ENCODE results near the gene CCNB2. TPM values are rescaled to one million over a fixed set of nuclear protein-coding genes. Genes with fewer than 3 reads are reported as not detected.
"Not testable (repeated sequence)": the region's sequence is repeated elsewhere in the genome, so short reads cannot be mapped to it uniquely, and the experiment has no call there.

CCNB2 gene
- total and polyA plus RNA-seq, 4 donors: 0.32 to 2.2 (median 1.5) TPM; not detected in 1

DNA sequence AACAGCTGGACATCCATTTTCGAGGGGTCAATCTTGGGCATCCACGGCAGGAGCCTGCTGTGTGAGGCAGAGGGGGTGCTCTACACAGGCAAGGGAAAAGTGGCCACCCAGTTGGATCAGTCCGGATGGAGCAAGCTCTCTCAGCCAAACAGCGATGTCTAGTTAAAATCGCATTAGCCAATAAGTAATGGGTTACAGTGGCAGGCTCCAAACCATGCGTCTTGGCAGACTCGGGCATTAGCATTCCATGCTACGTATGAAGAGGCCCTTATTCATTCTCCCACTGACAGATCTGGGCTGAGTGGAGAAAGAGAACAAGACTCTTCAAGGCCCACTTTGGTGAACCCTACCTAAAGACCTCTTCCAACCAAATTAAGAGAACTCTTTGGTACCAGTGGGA is 49.3 kb downstream of the CCNB2 start:
- intact Hi-C loops (cut with DNase I): no loop called here
- DNase-seq (no peak), ATAC-seq (ENCODE audit: low FRiP score) (no peak)
- Histone ChIP-seq H3K27me3 (ENCODE audit: control insufficient read depth in 1 of 2, insufficient read depth in 2 of 2, low read length in 1 of 2) (no peaks in the 10 kb centered on the region), H3K4me1 (ENCODE audit: control insufficient read depth in 1 of 2, insufficient read depth in 2 of 2, low read length in 2 of 2) (no peaks in the 10 kb centered on the region), H3K9me3 (ENCODE audit: control insufficient read depth, low read length) (no peaks in the 10 kb centered on the region), H3K4me3 (ENCODE audit: low read length in 2 of 2) (no peak overlapping the region), H3K36me3 (ENCODE audit: control insufficient read depth in 1 of 2, insufficient read depth in 2 of 2, low read length in 1 of 2) (peaks cover 11 to 13% of the 10 kb centered on the region in 2 donors), H3K27ac (ENCODE audit: low read depth in 1 of 2, low read length in 2 of 2) (no peak overlapping the region)
- WGBS, 2 donors: 56 to 73% methylated on average over 8 of the region's 8 CpGs

DNA sequence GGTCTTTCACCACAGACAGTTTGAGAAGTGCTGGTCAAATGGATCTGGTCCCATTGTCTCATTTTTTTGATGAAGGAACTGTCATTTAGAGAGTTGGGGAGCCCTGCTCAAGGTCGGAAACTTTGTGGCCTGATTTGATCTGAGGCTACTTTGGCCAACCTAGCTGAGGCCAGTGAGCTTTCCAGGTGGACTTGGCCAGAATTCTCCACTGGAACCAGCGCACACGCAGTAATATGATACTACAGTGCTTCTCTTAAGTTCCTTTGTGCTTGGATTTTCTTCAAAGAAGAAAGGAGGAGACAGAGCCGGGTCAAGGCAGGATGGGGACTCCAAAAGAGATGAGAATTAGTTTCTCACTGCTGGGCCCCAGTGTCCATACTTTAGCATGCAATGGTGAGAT is 50.5 kb downstream of the CCNB2 start:
- intact Hi-C loops (cut with DNase I): no loop called here
- H3K4me3 ChIP-seq (ENCODE audit: low read length in 2 of 2): no peak overlapping the region
- no peaks in the 10 kb centered on the region for H3K27me3 ChIP-seq (ENCODE audit: control insufficient read depth in 1 of 2, insufficient read depth in 2 of 2, low read length in 1 of 2)
- 84 to 89% methylated on average over 4 of the region's 4 CpGs for WGBS, 2 donors
- H3K9me3 ChIP-seq (ENCODE audit: control insufficient read depth, low read length): no peaks in the 10 kb centered on the region
- ATAC-seq (ENCODE audit: low FRiP score): no peak
- H3K36me3 ChIP-seq (ENCODE audit: control insufficient read depth in 1 of 2, insufficient read depth in 2 of 2, low read length in 1 of 2): peaks cover 11 to 12% of the 10 kb centered on the region in 2 donors
- no peak overlapping the region for H3K27ac ChIP-seq (ENCODE audit: low read depth in 1 of 2, low read length in 2 of 2)
- no peak for DNase-seq
- no peaks in the 10 kb centered on the region for H3K4me1 ChIP-seq (ENCODE audit: control insufficient read depth in 1 of 2, insufficient read depth in 2 of 2, low read length in 2 of 2)

GRCh38 chr15:59157396-59157795 is 52.5 kb downstream of the CCNB2 start:
- Histone ChIP-seq H3K27ac (ENCODE audit: low read depth in 1 of 2, low read length in 2 of 2) (no peak overlapping the region), H3K9me3 (ENCODE audit: control insufficient read depth, low read length) (no peaks in the 10 kb centered on the region), H3K36me3 (ENCODE audit: control insufficient read depth in 1 of 2, insufficient read depth in 2 of 2, low read length in 1 of 2) (peaks cover 12% of the 10 kb centered on the region in 2 donors), H3K4me1 (ENCODE audit: control insufficient read depth in 1 of 2, insufficient read depth in 2 of 2, low read length in 2 of 2) (no peaks in the 10 kb centered on the region), H3K4me3 (ENCODE audit: low read length in 2 of 2) (no peak overlapping the region), H3K27me3 (ENCODE audit: control insufficient read depth in 1 of 2, insufficient read depth in 2 of 2, low read length in 1 of 2) (no peaks in the 10 kb centered on the region)
- intact Hi-C loops (cut with DNase I): no loop called here
- ATAC-seq (ENCODE audit: low FRiP score): no peak
- WGBS, 2 donors: 94 to 97% methylated on average over 5 of the region's 5 CpGs
- DNase-seq: no peak

GRCh38 chr15:59157840-59158700 is 53.1 kb downstream of the CCNB2 start:
- Histone ChIP-seq H3K4me1 (ENCODE audit: control insufficient read depth in 1 of 2, insufficient read depth in 2 of 2, low read length in 2 of 2) (no peaks in the 10 kb centered on the region), H3K27ac (ENCODE audit: low read depth in 1 of 2, low read length in 2 of 2) (no peak overlapping the region), H3K9me3 (ENCODE audit: control insufficient read depth, low read length) (no peaks in the 10 kb centered on the region), H3K36me3 (ENCODE audit: control insufficient read depth in 1 of 2, insufficient read depth in 2 of 2, low read length in 1 of 2) (peaks cover 9% of the 10 kb centered on the region in 2 donors), H3K27me3 (ENCODE audit: control insufficient read depth in 1 of 2, insufficient read depth in 2 of 2, low read length in 1 of 2) (no peaks in the 10 kb centered on the region), H3K4me3 (ENCODE audit: low read length in 2 of 2) (no peak overlapping the region)
- no peak for DNase-seq
- intact Hi-C loops (cut with DNase I): no loop called here
- WGBS, 2 donors: 74 to 82% methylated on average over 9 of the region's 9 CpGs
- ATAC-seq (ENCODE audit: low FRiP score): no peak

- ATAC-seq (ENCODE audit: low FRiP score): no peak
- Histone ChIP-seq H3K9me3 (ENCODE audit: control insufficient read depth, low read length) (no peaks in the 10 kb centered on the region), H3K36me3 (ENCODE audit: control insufficient read depth in 1 of 2, insufficient read depth in 2 of 2, low read length in 1 of 2) (peaks cover 6 to 7% of the 10 kb centered on the region in 2 donors), H3K4me1 (ENCODE audit: control insufficient read depth in 1 of 2, insufficient read depth in 2 of 2, low read length in 2 of 2) (no peaks in the 10 kb centered on the region), H3K4me3 (ENCODE audit: low read length in 2 of 2) (no peak overlapping the region), H3K27me3 (ENCODE audit: control insufficient read depth in 1 of 2, insufficient read depth in 2 of 2, low read length in 1 of 2) (no peaks in the 10 kb centered on the region), H3K27ac (ENCODE audit: low read depth in 1 of 2, low read length in 2 of 2) (no peak overlapping the region)
- WGBS, 2 donors: 83 to 84% methylated on average over 7 of the region's 7 CpGs
- intact Hi-C loops (cut with DNase I): no loop called here
- no peak for DNase-seq
Measured at GRCh38 chr15:59158701-59159034, 53.7 kb downstream of the CCNB2 start.

GRCh38 chr15:59159210-59159609 is 54.3 kb downstream of the CCNB2 start:
- DNase-seq: no peak
- no peaks in the 10 kb centered on the region for H3K27me3 ChIP-seq (ENCODE audit: control insufficient read depth in 1 of 2, insufficient read depth in 2 of 2, low read length in 1 of 2)
- WGBS, 2 donors: 92 to 97% methylated on average over 9 of the region's 9 CpGs
- H3K4me3 ChIP-seq (ENCODE audit: low read length in 2 of 2): no peak overlapping the region
- H3K27ac ChIP-seq (ENCODE audit: low read depth in 1 of 2, low read length in 2 of 2): no peak overlapping the region
- no peaks in the 10 kb centered on the region for H3K9me3 ChIP-seq (ENCODE audit: control insufficient read depth, low read length)
- H3K4me1 ChIP-seq (ENCODE audit: control insufficient read depth in 1 of 2, insufficient read depth in 2 of 2, low read length in 2 of 2): no peaks in the 10 kb centered on the region
- H3K36me3 ChIP-seq (ENCODE audit: control insufficient read depth in 1 of 2, insufficient read depth in 2 of 2, low read length in 1 of 2): peaks cover 4 to 7% of the 10 kb centered on the region in 2 donors
- ATAC-seq (ENCODE audit: low FRiP score): no peak
- intact Hi-C loops (cut with DNase I): no loop called here

DNA sequence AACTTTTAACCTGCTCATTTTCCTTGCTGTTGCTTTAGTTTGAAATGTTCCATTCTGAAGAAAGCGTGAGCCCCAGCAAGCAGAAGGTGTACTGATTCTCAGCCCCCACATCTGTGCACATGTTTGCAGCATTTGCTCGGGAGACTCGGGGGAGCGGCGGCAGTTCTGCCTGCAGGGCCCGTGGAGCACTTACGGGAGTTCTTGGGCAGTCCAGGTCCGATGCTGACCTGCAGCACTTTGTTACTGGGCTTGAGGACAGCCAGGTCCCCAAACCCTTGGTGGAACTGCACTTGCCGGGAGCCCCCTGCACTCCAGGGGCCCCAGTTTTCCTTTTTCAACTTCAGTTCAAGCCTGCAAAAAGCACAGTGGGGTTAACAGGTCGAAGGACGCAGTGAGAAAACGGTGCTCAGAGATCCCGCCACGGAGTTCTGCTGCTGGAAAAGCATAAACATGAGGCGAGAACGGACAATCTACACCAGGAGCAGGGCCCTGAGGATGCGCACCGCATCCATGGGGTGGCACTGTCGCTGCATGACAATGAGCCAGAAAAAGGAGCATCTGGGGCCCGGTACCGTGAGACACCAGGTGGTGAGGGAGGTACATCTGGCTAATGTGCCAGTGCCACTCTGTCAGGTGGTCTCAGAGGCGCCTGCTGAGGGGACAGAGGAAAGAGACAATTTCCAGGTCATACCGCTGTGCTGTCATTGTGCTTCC is 56.1 kb downstream of the CCNB2 start:
- Histone ChIP-seq H3K36me3 (ENCODE audit: control insufficient read depth in 1 of 2, insufficient read depth in 2 of 2, low read length in 1 of 2) (peaks cover 4 to 7% of the 10 kb centered on the region in 2 donors), H3K27me3 (ENCODE audit: control insufficient read depth in 1 of 2, insufficient read depth in 2 of 2, low read length in 1 of 2) (no peaks in the 10 kb centered on the region), H3K4me1 (ENCODE audit: control insufficient read depth in 1 of 2, insufficient read depth in 2 of 2, low read length in 2 of 2) (peaks cover 2 to 6% of the 10 kb centered on the region in 2 donors), H3K27ac (ENCODE audit: low read depth in 1 of 2, low read length in 2 of 2) (no peak overlapping the region), H3K4me3 (ENCODE audit: low read length in 2 of 2) (no peak overlapping the region), H3K9me3 (ENCODE audit: control insufficient read depth, low read length) (no peaks in the 10 kb centered on the region)
- DNase-seq: no peak
- ATAC-seq (ENCODE audit: low FRiP score): no peak
- WGBS, 2 donors: 74 to 82% methylated on average over 23 of the region's 23 CpGs
- intact Hi-C loops (cut with DNase I): no loop called here

DNA sequence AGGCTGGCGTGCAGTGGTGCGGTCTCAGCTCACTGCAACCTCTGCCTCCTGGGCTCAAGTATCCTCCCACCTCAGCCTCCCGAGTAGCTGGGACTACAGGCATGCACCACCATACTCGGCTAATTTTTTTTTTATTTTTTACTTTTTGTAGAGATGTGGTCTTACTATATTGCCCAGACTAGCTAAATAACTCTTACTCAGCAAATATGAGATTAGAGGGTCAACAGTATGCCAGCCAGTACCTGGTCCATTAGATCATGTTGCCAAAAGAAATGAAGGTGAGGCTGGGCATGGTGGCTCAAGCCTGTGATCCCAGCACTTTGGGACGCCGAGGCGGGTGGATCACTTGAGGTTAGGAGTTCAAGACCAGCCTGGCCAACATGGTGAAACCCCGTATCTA is 57.1 kb downstream of the CCNB2 start:
- H3K36me3 ChIP-seq (ENCODE audit: control insufficient read depth in 1 of 2, insufficient read depth in 2 of 2, low read length in 1 of 2); DNase-seq; ATAC-seq (ENCODE audit: low FRiP score); H3K27ac ChIP-seq (ENCODE audit: low read depth in 1 of 2, low read length in 2 of 2); H3K4me1 ChIP-seq (ENCODE audit: control insufficient read depth in 1 of 2, insufficient read depth in 2 of 2, low read length in 2 of 2); H3K4me3 ChIP-seq (ENCODE audit: low read length in 2 of 2); H3K27me3 ChIP-seq (ENCODE audit: control insufficient read depth in 1 of 2, insufficient read depth in 2 of 2, low read length in 1 of 2); intact Hi-C loops (cut with DNase I); H3K9me3 ChIP-seq (ENCODE audit: control insufficient read depth, low read length): not testable (repeated sequence)
- 95 to 96% methylated on average over 8 of the region's 8 CpGs for WGBS, 2 donors

DNA sequence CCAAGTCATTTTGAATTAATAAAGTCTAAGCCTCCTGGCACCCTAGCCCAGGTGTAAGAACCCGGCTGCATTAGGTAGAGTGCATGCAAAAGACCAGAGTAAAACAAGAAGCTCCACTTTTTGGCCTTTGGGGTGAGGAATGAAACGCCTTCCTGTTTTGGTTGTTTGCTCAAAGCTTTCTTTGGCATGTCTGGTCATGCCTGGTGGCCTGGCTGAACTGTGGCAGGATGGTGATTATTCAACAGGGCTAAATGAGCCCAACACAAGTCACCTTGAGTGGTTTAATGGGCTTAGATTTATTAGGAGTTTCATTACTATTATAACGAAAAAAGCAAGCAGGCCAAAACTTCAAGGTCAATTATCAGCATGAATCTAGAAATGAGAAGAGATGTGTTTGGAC is 60.8 kb downstream of the CCNB2 start:
- no peaks in the 10 kb centered on the region for H3K9me3 ChIP-seq (ENCODE audit: control insufficient read depth, low read length)
- H3K36me3 ChIP-seq (ENCODE audit: control insufficient read depth in 1 of 2, insufficient read depth in 2 of 2, low read length in 1 of 2): peaks cover 2 to 5% of the 10 kb centered on the region in 2 donors
- intact Hi-C loops (cut with DNase I): loop anchor here in 1 of 2 donors (5.0 kb wide), 2 partner anchors 57 to 72 kb away; no protein-coding TSS in a partner anchor
- H3K27ac ChIP-seq (ENCODE audit: low read depth in 1 of 2, low read length in 2 of 2): no peak overlapping the region
- peaks cover 6 to 9% of the 10 kb centered on the region in 2 donors for H3K4me1 ChIP-seq (ENCODE audit: control insufficient read depth in 1 of 2, insufficient read depth in 2 of 2, low read length in 2 of 2)
- no peaks in the 10 kb centered on the region for H3K27me3 ChIP-seq (ENCODE audit: control insufficient read depth in 1 of 2, insufficient read depth in 2 of 2, low read length in 1 of 2)
- 33 to 43% methylated on average over 3 of the region's 3 CpGs for WGBS, 2 donors
- DNase-seq: no peak
- ATAC-seq (ENCODE audit: low FRiP score): no peak
- no peak overlapping the region for H3K4me3 ChIP-seq (ENCODE audit: low read length in 2 of 2)
